Measurements from ENCODE around the gene SP9. TPM values are rescaled to one million over a fixed set of nuclear protein-coding genes. Genes with fewer than 3 reads are reported as not detected.
A peak's percentile ranks its signal among the peaks of the same experiment; 100 is the strongest.

SP9 gene
- total RNA-seq, 1 donor from 2014 or later = not detected

DNA sequence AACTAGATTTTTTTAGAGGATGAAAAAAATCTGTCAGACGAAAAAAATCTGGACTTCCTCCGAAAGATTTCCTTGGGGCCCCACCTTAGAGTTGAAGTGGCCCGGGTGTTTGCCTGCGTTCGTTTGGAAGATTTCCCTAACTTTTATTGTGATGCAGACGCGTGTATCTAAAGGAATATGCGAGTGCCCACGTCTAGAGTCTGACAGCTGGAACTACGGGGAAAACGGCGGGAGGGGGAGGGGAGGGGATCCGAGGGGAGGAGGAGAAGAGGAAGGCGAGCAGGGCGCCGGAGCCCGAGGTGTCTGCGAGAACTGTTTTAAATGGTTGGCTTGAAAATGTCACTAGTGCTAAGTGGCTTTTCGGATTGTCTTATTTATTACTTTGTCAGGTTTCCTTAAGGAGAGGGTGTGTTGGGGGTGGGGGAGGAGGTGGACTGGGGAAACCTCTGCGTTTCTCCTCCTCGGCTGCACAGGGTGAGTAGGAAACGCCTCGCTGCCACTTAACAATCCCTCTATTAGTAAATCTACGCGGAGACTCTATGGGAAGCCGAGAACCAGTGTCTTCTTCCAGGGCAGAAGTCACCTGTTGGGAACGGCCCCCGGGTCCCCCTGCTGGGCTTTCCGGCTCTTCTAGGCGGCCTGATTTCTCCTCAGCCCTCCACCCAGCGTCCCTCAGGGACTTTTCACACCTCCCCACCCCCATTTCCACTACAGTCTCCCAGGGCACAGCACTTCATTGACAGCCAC, 2.4 kb upstream of the SP9 start:
- no peak for DNase-seq (ENCODE audit: low spot score)
- intact Hi-C loops (cut with DNase I) = no loop called here

DNA sequence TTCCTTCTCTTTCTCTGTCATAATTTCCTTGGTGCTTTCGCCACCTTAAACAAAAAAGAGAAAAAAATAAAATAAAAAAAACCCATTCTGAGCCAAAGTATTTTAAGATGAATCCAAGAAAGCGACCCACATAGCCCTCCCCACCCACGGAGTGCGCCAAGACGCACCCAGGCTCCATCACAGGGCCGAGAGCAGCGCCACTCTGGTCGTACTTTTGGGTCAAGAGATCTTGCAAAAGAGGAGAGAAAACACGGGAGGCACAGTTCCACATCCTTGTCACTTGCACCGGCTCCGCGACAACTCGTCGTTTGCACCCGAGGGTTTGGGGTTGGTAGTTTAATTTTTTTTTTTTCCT, 1.8 kb upstream of the SP9 start:
- intact Hi-C loops (cut with DNase I) = no loop called here
- no peak for DNase-seq (ENCODE audit: low spot score)

DNA sequence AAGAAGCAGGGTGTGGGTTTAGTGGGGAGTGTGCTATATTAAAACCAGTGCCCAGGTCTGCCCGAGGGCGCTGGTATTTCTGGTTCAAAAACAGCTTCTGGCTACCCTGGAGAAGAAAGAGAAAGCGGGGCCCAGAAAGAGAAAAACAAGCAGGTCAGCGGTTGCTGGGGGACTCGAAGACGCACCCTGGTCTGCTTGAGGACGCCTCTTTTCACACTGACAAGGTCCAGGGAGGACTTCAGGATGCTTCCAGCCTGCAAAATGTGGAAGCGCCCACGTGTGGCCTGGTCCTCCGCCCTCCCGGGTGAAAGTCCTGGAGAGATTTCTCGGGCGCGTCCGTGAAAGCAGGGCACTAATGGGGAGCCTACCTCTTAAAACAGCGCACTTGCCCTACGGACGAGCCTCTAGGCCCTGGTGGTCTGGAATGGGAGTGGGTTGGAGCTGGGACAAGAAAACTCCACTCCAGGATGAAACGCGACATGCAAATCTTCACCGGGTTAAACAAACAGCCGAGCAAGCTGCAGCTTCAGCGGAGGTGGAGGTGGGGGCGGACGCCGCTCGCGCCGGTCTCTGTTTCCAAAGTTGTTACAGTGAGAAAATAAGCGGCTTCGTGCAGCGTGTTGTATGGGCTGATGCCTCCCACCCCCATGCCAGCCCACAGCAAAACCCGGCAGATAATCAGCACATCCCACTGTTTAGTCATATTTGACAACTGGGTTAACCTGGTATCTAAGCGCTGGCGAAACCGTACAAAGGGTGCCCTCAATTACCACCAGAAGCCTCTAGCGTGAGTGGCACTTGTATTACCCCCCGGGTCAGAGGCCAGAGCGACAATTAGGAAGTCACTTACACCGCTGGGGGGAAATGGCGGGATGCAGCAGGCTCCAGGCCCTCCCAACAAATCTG, 1.1 kb upstream of the SP9 start:
- intact Hi-C loops (cut with DNase I) = loop anchor here (2.0 kb wide), 1 partner anchor 85 kb away; the partner anchor contains the start of gene OLA1
- no peak for DNase-seq (ENCODE audit: low spot score)

DNA sequence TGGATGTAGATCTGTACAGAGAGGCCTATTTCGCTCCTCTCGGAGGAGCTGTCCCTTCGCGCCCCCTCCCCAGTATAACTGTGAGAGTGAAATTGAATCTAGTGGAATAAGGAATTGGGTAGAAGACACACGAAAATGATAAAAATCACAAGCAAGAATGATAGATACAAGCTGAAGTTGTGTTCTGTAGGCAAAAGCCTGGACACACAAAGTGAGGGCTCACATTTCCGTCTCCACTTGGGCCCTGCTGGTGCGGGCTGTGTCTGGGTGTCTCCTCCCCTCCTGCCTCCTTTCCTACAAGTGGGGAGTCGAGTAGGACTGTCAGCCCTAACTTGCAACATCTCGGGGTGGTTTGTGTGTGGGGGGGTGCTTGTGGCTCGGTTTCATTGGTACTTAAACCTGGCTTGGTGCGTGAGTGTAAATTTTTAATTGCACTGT, 457 bp upstream of the SP9 start:
- intact Hi-C loops (cut with DNase I) = loop anchor here (2.0 kb wide), 1 partner anchor 85 kb away; the partner anchor contains the start of gene OLA1
- no peak for DNase-seq (ENCODE audit: low spot score)

DNA sequence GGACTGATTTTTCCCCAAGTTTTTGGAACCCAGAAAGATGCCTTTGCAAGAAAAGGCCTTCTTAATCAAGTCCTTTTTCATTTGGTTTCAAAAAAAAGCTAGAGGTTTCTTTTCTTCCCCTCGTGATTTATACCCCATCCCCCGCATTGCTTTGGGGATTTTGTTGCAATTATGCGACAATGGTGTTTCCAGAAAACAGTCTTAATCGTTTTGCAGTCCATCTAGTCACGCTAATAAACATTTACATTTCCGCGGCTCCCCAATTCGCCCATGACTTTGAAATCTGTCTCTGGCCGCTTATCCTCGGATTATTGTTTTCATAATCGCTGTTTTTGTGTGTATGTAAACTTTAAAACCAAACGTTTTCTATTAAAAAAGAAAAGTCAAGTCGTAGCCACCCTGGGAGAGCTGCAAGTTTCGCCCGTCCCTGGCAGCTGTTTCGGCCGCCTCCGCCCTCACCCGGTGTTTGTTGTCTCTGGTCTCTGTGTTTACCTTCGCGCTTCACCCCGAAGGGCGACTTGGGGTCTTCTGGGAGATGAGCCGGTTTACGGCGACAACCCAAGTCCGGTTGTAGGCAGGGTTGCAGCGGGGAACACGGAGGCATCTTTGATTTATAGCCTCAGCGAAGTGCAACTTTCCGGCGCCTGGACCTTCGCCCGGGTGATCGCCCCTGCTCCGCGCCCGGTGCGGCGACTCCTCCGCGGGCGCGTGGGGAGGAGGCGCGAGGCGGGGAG, 667 bp downstream of the SP9 start:
- DNase-seq (ENCODE audit: low spot score) = no peak
- intact Hi-C loops (cut with DNase I) = loop anchor here (2.0 kb wide), 1 partner anchor 87 kb away; the partner anchor contains the start of gene OLA1

DNA sequence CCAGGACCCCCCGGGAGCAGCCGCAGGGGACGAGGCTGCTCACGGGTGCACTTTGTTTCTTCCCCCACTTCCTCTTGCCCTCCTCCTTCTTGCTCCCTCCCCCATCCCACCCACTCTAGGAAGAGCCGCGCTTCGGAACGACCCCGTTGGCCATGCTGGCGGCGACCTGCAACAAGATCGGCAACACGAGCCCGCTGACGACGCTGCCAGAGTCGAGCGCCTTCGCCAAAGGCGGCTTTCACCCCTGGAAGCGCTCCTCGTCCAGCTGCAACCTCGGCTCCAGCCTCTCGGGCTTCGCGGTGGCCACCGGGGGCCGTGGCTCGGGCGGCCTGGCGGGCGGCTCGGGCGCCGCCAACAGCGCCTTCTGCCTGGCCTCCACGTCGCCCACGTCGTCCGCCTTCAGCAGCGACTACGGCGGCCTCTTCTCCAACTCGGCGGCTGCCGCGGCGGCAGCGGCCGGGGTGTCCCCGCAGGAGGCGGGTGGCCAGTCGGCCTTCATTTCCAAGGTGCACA, 1.3 kb downstream of the SP9 start:
- no peak for DNase-seq (ENCODE audit: low spot score)
- intact Hi-C loops (cut with DNase I) = loop anchor here (2.0 kb wide), 1 partner anchor 87 kb away; the partner anchor contains the start of gene OLA1

DNA sequence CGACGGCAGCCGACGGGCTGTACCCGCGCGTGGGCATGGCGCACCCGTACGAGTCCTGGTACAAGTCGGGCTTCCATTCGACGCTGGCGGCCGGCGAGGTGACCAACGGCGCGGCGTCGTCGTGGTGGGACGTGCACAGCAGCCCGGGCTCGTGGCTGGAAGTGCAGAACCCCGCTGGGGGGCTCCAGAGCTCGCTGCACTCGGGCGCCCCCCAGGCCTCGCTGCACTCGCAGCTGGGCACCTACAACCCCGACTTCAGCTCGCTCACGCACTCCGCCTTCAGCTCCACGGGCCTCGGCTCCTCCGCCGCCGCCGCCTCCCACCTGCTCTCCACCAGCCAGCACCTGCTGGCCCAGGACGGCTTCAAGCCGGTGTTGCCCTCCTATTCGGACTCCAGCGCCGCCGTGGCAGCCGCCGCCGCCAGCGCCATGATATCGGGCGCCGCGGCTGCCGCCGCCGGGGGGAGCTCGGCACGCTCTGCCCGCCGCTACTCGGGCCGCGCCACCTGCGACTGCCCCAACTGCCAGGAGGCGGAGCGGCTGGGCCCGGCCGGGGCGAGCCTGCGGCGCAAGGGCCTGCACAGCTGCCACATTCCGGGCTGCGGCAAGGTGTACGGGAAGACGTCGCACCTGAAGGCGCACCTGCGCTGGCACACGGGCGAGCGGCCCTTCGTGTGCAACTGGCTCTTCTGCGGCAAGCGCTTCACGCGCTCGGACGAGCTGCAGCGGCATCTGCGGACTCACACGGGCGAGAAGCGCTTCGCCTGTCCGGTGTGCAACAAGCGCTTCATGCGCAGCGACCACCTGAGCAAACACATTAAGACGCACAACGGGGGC, 2.0 kb downstream of the SP9 start:
- intact Hi-C loops (cut with DNase I) = no loop called here
- DNase-seq (ENCODE audit: low spot score) = no peak

DNA sequence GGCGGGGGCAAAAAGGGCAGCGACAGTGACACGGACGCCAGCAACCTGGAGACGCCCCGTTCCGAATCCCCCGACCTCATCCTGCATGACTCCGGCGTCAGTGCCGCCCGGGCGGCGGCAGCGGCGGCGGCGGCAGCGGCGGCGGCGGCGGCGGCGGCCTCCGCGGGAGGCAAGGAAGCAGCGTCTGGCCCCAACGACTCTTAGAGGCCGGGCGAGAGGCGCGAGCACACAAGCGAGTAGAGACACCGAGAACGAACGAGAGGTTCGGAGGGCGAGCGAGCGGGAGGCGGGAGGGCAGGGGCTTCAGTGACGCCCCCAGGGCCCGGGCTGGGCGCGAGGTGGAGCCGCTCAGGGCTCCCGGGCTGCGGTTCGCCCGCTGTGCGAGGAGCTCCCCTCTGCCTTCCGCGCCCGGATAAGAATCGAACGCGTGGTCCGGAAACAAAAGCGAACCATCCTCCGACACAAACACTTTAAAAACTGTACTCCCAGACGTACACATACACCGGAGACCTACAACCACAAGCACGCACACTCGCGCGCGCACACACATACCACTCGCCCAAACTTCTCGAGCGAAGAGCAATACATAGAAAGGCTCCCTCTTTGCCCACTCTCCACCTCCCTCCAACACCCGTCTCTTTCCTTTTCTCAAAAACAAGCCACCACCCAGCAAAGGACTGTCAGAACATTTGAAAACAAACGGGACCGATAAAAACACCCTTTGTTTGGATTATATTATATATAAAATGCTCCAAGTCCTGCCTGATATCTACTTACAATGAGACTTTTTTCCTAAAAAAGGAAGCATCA, 2.8 kb downstream of the SP9 start:
- DNase-seq (ENCODE audit: low spot score) = no peak
- intact Hi-C loops (cut with DNase I) = no loop called here

DNA sequence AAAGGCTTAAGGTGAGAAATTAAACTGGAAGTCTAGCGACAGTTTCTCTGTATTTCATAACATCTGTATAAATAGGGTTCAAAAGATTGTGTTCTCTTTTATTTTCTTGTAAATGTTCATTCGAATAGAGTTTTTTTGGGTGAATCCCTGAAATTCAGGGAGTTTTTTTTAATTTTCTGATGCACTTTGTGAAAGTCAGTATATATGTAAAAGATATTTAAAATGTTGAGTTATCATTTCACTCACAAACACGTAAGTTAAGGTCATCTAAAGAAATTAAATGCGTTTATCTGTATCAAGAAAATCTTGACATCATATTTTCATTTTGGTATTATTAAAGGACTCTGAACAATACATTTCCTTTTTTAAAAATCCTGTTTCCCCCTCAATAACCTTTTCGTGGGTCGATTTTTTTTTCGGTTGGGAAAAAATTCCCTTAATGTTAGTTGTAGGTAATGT, 3.4 kb downstream of the SP9 start:
- intact Hi-C loops (cut with DNase I) = no loop called here
- no peak for DNase-seq (ENCODE audit: low spot score)

DNA sequence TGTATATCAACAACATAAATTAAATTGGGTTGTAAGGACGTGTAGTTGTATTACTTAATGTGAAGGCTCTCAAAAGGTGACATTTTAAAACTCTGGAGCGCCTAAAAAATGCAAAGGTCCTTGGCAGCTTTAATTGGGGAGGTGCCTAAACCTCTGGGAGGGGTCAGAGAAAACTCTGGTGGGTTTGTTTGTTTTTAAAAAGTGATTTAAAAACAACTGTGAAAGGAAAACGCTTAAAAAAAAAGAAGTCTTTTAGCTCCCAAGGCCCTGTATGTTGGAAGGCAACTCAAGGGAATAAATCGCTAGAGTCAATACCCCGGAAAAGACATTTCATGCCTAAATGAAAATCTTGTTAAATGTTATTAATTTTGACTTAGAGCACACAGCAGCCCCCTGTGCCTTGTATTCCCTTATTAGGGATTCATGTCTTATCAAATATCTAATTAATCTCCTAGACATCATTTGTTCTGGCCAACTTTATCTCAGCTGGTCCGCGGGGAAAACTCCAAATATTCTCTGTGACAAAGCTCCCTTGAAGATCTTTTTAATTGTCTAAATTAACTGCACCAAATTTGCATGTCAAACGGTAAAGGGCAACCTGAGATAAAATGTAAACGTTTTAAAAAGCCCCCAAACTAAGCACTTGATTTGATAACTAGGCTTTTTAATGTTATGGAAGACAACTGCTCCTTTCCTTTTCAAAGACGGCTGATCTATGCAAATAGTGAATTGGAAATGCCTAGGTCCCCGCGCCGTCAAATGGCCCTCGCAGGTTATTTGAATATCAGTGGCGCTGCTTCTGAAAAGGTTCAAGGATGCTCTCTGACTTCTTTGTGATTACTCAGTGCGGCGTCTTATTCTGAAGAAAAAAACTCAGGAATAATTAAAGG, 4.2 kb downstream of the SP9 start:
- no peak for DNase-seq (ENCODE audit: low spot score)
- intact Hi-C loops (cut with DNase I) = no loop called here

DNA sequence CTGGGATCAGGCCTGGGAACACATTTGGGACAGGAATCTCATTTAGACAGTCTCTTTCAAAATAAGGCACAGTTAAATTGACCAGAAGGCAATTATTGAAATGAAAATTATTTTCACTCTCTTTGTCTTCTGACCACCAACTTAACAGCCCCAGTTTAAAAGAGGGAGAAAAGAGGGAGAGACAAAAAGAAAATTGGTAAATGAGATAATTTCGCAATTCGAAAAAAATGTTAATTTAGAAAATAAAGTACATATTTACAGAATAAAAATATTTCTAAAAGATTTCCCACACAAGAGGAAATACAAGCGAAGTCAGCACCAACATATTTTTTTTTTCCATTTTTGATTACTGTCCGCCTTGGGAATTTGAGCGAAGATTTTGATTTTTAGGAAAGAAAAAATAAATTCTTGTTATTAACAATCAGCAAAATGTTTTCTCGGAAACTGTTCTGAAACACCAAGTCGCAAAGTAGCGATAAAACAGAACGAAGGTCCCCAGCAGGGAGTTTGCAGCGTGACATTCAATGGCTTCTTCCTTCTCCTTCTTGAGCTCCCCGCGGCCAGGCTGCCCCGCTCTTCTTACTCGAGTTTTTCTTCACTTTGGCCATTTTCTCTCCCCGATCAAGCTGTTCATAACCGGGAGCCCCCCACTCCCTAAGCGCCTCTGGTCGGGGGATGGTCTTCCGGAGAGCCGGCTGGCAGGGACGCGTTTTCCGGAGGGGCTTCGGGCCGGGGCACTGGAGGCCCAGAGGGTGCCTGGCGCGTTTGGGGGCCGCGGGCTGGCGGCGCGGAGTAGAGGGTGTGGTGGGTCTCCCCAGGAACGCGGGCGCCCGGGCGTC, 5.0 kb downstream of the SP9 start:
- intact Hi-C loops (cut with DNase I) = loop anchor here (2.0 to 10.0 kb wide), 4 partner anchors 305 to 931 kb away; no protein-coding TSS in a partner anchor
- DNase-seq (ENCODE audit: low spot score) = no peak

DNA sequence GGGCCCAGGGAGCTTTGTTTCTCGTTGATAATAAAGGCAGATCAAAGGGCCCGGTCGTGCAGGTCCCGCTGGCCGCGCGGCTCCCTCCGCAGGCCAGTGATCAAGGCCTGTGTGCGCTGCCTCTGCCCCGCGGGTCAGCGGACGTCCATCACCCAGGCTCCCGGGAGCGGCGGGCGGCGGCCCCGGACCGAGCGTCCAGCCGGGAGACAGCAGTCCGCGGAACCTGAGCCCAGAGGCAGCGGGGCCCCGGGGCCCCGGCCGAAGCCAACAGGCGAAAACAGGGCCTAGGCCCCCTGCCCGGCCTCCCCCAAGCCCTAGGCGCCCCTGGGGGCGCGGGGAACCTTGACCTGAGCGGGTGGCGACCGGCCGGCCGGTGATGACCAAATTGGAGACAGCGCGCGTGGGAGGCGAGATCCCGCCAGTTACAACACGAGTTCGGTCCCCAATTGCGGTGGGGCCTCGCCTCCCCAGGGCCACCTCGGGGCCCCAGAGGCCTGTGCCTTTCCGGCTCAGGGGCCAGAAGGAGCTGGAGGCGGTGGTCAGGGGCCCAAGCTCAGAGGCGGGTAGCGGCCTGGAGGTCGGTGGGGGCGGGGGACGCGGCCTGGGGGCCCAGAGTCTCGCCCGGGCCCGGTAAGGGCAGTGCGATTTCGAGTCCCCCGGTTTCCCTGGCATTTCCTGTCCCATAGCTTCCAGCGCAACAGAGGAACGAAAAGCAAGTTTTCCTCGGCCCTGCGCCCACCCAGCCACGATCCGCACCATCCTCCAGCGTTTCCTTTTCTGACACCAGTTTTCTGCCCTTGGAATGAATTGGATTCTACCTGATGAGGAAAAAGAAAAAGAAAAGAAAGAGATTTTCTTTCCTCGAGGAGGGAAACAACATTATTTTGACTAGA, 5.9 kb downstream of the SP9 start:
- intact Hi-C loops (cut with DNase I) = loop anchor here (2.0 to 10.0 kb wide), 4 partner anchors 306 to 932 kb away; no protein-coding TSS in a partner anchor

DNA sequence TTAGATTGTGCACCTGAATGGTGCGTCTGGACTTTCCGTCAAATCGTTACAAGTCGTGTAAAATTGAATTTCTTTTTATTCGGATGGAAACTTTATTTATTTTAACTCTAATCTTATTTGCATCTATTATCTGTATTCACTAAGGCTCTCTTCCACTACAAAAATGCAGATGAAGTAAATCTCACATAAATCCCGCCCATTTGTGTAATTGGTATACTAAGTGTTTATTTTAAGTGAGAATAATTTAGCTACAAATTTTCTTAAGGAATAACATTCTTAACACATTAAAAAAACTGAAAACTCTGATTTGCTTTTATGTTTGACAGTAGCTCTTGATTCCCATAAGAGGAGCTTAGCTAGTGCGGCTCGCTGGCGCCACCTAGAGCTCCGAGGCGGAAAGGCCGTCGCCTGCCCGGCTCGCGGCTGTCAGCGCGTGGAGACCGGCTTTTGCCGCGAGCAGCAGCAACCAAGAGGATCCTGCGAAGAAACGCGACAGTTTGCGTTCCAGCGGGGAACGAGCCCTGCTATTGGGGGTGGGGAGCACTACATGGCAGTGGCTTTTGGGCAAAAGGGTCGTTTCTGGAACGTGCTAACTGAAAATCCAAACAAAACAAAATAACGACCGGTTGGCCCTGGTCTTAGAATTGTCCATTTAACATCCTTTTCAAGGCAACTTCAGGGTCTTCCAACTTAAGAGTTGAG, 6.7 kb downstream of the SP9 start:
- intact Hi-C loops (cut with DNase I) = loop anchor here (2.0 to 10.0 kb wide), 4 partner anchors 307 to 933 kb away; no protein-coding TSS in a partner anchor
- DNase-seq (ENCODE audit: low spot score) = peak; percentile 94

More for the DNA sequence above, 5.9 kb downstream of the SP9 start:
- DNase-seq (ENCODE audit: low spot score) = no peak

DNA sequence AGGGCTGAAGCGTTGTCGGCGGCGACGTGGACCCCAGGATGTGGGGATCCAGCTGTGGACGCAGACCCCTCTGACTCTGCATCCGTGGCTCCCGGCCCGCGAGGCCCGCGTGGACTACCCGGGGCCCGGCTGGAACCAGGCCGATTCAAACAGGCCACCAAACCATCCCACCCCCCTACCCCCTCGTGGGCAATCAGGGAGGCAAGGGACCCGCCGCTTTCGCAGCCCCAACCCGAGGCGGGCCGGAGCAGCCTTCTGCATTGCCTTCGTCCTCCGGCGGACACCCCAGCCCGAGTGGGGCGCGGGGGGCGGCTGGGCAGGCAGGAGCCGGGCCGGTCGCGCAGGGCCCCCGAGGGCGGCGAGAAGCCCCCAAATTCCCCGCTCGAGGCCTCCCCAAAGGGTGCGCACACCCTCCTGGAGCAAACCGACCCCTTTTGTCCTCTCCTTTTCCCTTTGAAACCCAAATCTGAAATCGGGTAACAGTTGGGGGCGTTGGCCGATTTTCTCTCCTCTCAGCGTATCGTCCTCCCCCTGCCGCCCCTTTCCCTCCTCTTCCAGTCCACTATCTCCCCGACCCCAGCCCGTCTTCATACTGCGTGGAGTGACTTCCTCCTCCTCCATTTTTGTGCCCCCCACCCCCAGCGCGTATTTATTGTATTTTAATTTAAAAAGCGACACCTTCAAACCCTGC, 7.4 kb downstream of the SP9 start:
- no peak for DNase-seq (ENCODE audit: low spot score)

More for the DNA sequence above, 7.4 kb downstream of the SP9 start:
- intact Hi-C loops (cut with DNase I) = loop anchor here (2.0 to 10.0 kb wide), 4 partner anchors 307 to 933 kb away; no protein-coding TSS in a partner anchor

Measured in cardiac septum (tissue), 1 donor.